GM23338 (cell line): Measurements from ENCODE around the gene KCNN3. TPM values are rescaled to one million over a fixed set of nuclear protein-coding genes. Genes with fewer than 3 reads are reported as not detected.

Source experiments
- ATAC-seq: fragments of 200-7000 bp; cut with Tn5 transposase; 3 replicates; pipeline ENCODE4 v1.9.1; 2020
- DNase-seq: peaks from one replicate; pipeline ENCODE4 v3.0.0-alpha.2; 2015; ENCODE audit warnings: low spot score
- H2AFZ ChIP-seq: fragments of 200-600 bp; sonication (generic); 2 replicates; pipeline ENCODE4 v1.8.0; 2016; ENCODE audit warnings: antibody characterized with exemption, mild to moderate bottlenecking, moderate library complexity
- H3F3A ChIP-seq: fragments of 200-600 bp; sonication (generic); replicated peaks from 2 replicates; pipeline ENCODE4 v1.8.0; 2017; ENCODE audit warnings: antibody characterized with exemption, mixed run types, low read depth
- H3K27ac ChIP-seq: fragments of 200-600 bp; sonication (generic); 2 replicates; pipeline ENCODE4 v1.6.1; 2016; ENCODE audit warnings: low read depth
- H3K27me3 ChIP-seq: fragments of 200-600 bp; sonication (generic); 2 replicates; pipeline ENCODE4 v1.8.0; 2016; ENCODE audit warnings: mild to moderate bottlenecking, mixed run types, moderate library complexity; ENCODE audit not compliant: insufficient read depth
- H3K36me3 ChIP-seq: fragments of 200-600 bp; sonication (generic); 2 replicates; pipeline ENCODE4 v1.8.0; 2016; ENCODE audit warnings: mild to moderate bottlenecking; ENCODE audit not compliant: insufficient read depth
- H3K4me1 ChIP-seq: fragments of 200-600 bp; sonication (generic); 2 replicates; pipeline ENCODE4 v1.8.0; 2016; ENCODE audit warnings: mild to moderate bottlenecking, moderate library complexity; ENCODE audit not compliant: insufficient read depth
- H3K4me2 ChIP-seq: fragments of 200-600 bp; sonication (generic); 2 replicates; pipeline ENCODE4 v1.7.1; 2017; ENCODE audit warnings: mixed run types
- H3K4me3 ChIP-seq: fragments of 200-600 bp; sonication (generic); 2 replicates; pipeline ENCODE4 v1.6.1; 2016; ENCODE audit warnings: mixed run types
- H3K79me2 ChIP-seq: fragments of 200-600 bp; sonication (generic); replicated peaks from 2 replicates; pipeline ENCODE4 v1.8.0; 2017; ENCODE audit warnings: mild to moderate bottlenecking; ENCODE audit not compliant: insufficient read depth
- H3K9me2 ChIP-seq: fragments of 200-600 bp; sonication (generic); 2 replicates; pipeline ENCODE4 v1.8.0; 2017; ENCODE audit not compliant: insufficient read depth
- H4K20me1 ChIP-seq: fragments of 200-600 bp; sonication (generic); replicated peaks from 2 replicates; pipeline ENCODE4 v1.8.0; 2017; ENCODE audit warnings: mild to moderate bottlenecking; ENCODE audit not compliant: insufficient read depth
- H3K27ac Mint-ChIP-seq: 2 replicates; pipeline ENCODE4 v1.8.0; 2020; ENCODE audit warnings: inconsistent platforms, mild to moderate bottlenecking, moderate library complexity, mixed read lengths
- H3K27me3 Mint-ChIP-seq: 3 replicates; pipeline ENCODE4 v1.8.0; 2022; ENCODE audit warnings: low read depth, mild to moderate bottlenecking, moderate library complexity, mixed read lengths, inconsistent platforms; ENCODE audit not compliant: insufficient read depth, poor library complexity
- H3K36me3 Mint-ChIP-seq: 3 replicates; pipeline ENCODE4 v1.8.0; 2021; ENCODE audit warnings: low read depth, mild to moderate bottlenecking, inconsistent platforms, moderate library complexity, mixed read lengths
- H3K4me1 Mint-ChIP-seq: 3 replicates; pipeline ENCODE4 v1.8.0; 2020; ENCODE audit warnings: mild to moderate bottlenecking, inconsistent platforms, mixed read lengths
- H3K4me3 Mint-ChIP-seq: 3 replicates; pipeline ENCODE4 v1.8.0; 2021; ENCODE audit warnings: moderate library complexity, mild to moderate bottlenecking, inconsistent platforms, mixed read lengths
- H3K9me3 Mint-ChIP-seq: 3 replicates; pipeline ENCODE4 v1.8.0; 2020; ENCODE audit warnings: moderate library complexity, mild to moderate bottlenecking, inconsistent platforms, mixed read lengths
- CREB1 ChIP-seq: fragments of 250-450 bp; sonication (Bioruptor Pico); IDR thresholded peaks from 2 replicates; pipeline ENCODE4 v1.5.0; 2020; ENCODE audit warnings: low read depth, mild to moderate bottlenecking, moderate library complexity
- EZH2 ChIP-seq: fragments of 200-600 bp; sonication (generic); IDR thresholded peaks from one replicate; pipeline ENCODE4 v1.8.0; 2017; ENCODE audit warnings: antibody characterized with exemption, mild to moderate bottlenecking, low read depth; ENCODE audit not compliant: unreplicated experiment
- EZH2phosphoT487 ChIP-seq: fragments of 200-600 bp; sonication (generic); IDR thresholded peaks from one replicate; pipeline ENCODE4 v1.8.1; 2018; ENCODE audit warnings: antibody characterized with exemption; ENCODE audit not compliant: unreplicated experiment
- JUNB ChIP-seq: IDR thresholded peaks from one replicate; pipeline ENCODE4 v1.6.1; 2016; ENCODE audit warnings: antibody characterized with exemption; ENCODE audit not compliant: unreplicated experiment
- NANOG ChIP-seq: IDR thresholded peaks from 2 replicates; pipeline ENCODE4 v1.6.1; 2016; ENCODE audit warnings: antibody characterized with exemption, borderline replicate concordance
- POLR2AphosphoS5 ChIP-seq: IDR thresholded peaks from 2 replicates; pipeline ENCODE4 v1.6.1; 2016; ENCODE audit warnings: antibody characterized with exemption, low read depth
- STAT1 ChIP-seq: IDR thresholded peaks from one replicate; pipeline ENCODE4 v1.6.1; 2016; ENCODE audit warnings: antibody characterized with exemption; ENCODE audit not compliant: unreplicated experiment
- ZNF114 ChIP-seq: fragments of 250-450 bp; sonication (Bioruptor Pico); IDR thresholded peaks from 2 replicates; pipeline ENCODE4 v1.5.0; 2020; ENCODE audit warnings: mild to moderate bottlenecking, moderate library complexity
- ZNF331 ChIP-seq: fragments of 250-450 bp; sonication (Bioruptor Pico); IDR thresholded peaks from 2 replicates; pipeline ENCODE4 v1.5.0; 2020; ENCODE audit warnings: low read depth, mild to moderate bottlenecking, moderate library complexity
- polyA plus RNA-seq: library from polyadenylated mRNA; unstranded; fragments of >200 nt; fragmentation: Nextera tagmentation; extraction: Ambion mirVana; gene quantifications from 2 replicates; pipeline ENCODE4 v1.2.1, GENCODE V29; 2016
- total RNA-seq: library from RNA; depleted of rRNA; stranded (reverse); fragments of >200 nt; shearing (Covaris generic); gene quantifications from 2 replicates; pipeline ENCODE4 v1.2.3, GENCODE V29; 2014
- TF ChIP-seq, protein P1 (sequence below): IDR thresholded peaks from 2 replicates; pipeline ENCODE4 v1.6.1; 2016; ENCODE audit warnings: antibody characterized with exemption
- TF ChIP-seq, protein P2 (sequence below): fragments of 250-450 bp; sonication (Bioruptor Pico); IDR thresholded peaks from 2 replicates; pipeline ENCODE4 v1.5.0; 2020; ENCODE audit warnings: mild to moderate bottlenecking, moderate library complexity
- TF ChIP-seq, protein P3 (sequence below): IDR thresholded peaks from one replicate; pipeline ENCODE4 v1.6.1; 2018; ENCODE audit warnings: antibody characterized with exemption; ENCODE audit not compliant: unreplicated experiment
- TF ChIP-seq, protein P4 (sequence below), 2 experiments: fragments of 200-600 bp in 1 of 2; sonication (generic) in 1 of 2; conservative IDR thresholded peaks; 2 replicates each; pipeline versions ENCODE4 v1.5.1 to v1.6.1; 2016 to 2017; ENCODE audit warnings: antibody characterized with exemption in 2 of 2, low read depth in 2 of 2, mild to moderate bottlenecking in 2 of 2, moderate library complexity in 1 of 2

KCNN3 gene
- total and polyA plus RNA-seq, 2 experiments from 2014 or later = 1.9 to 3.0 TPM

DNA sequence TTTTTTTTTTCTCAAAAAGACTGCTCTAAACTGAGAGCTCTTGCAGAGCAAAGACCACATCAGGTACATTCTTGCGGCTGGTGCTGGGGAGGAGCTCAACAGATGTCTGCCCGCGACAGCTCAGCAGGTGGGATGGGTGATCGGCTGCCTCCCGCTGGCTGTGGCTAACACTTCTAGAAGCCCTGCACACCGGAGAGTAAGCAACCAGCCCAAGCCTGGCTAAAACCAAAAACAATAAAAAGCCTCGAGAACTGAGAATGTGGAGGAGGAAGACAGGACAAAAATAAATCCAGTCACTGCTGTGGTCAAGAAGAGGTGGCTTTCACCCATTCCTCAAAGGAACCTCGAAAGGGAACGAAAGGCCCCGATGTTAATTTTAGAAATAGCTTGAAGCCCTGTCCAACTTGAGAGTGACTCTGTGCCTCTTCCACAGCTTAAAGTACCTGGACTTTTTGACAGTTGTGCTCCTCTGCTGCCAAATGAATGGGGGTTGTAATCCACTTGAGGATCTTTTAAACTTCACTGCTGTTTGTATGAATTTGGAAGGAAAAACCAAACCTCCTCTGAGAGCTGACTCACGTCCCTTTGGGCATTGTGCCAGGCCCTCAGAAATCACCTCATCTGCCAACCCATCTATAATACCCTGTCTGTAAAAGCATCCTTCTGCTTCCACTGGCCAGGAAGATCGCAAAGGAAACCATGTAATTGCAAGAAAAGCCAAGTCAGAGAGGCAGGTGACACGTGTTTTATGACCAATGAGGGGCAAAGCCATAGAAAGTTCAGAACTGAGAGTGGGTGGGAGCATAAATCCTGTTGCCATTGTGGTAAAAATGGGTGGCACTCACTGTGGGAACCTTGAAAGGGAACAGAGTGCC is 78.6 kb downstream of the KCNN3 start:
- Histone ChIP-seq H3K27ac (no peak overlapping the region), H3K4me3 (no peak overlapping the region), H3K4me1 (peaks cover 6% of the 10 kb centered on the region; the same call in 1 of the 2 replicates), H3K36me3 (no peaks in the 10 kb centered on the region), H4K20me1 (no peaks in the 10 kb centered on the region), H2AFZ (no peak overlapping the region), H3K9me2 (no peaks in the 10 kb centered on the region), H3K79me2 (no peaks in the 10 kb centered on the region), H3K4me2 (no peak overlapping the region), H3F3A (no peaks in the 10 kb centered on the region), H3K27me3 (no peaks in the 10 kb centered on the region)
- no peaks in the 10 kb centered on the region for H3K36me3 Mint-ChIP-seq
- H3K4me3 Mint-ChIP-seq = no peak overlapping the region
- peaks cover 16% of the 10 kb centered on the region for H3K27me3 Mint-ChIP-seq
- DNase-seq = no peak
- TF ChIP-seq JUNB (no peak), POLR2AphosphoS5 (no peak), EZH2 (no peak), ZNF331 (CRISPR knock-in tag) (no peak), NANOG (no peak), STAT1 (no peak), CREB1 (no peak), EZH2phosphoT487 (no peak), ZNF114 (CRISPR knock-in tag) (no peak)
- TF ChIP-seq, protein P1, sequence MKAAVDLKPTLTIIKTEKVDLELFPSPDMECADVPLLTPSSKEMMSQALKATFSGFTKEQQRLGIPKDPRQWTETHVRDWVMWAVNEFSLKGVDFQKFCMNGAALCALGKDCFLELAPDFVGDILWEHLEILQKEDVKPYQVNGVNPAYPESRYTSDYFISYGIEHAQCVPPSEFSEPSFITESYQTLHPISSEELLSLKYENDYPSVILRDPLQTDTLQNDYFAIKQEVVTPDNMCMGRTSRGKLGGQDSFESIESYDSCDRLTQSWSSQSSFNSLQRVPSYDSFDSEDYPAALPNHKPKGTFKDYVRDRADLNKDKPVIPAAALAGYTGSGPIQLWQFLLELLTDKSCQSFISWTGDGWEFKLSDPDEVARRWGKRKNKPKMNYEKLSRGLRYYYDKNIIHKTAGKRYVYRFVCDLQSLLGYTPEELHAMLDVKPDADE = no peak
- TF ChIP-seq, protein P2, sequence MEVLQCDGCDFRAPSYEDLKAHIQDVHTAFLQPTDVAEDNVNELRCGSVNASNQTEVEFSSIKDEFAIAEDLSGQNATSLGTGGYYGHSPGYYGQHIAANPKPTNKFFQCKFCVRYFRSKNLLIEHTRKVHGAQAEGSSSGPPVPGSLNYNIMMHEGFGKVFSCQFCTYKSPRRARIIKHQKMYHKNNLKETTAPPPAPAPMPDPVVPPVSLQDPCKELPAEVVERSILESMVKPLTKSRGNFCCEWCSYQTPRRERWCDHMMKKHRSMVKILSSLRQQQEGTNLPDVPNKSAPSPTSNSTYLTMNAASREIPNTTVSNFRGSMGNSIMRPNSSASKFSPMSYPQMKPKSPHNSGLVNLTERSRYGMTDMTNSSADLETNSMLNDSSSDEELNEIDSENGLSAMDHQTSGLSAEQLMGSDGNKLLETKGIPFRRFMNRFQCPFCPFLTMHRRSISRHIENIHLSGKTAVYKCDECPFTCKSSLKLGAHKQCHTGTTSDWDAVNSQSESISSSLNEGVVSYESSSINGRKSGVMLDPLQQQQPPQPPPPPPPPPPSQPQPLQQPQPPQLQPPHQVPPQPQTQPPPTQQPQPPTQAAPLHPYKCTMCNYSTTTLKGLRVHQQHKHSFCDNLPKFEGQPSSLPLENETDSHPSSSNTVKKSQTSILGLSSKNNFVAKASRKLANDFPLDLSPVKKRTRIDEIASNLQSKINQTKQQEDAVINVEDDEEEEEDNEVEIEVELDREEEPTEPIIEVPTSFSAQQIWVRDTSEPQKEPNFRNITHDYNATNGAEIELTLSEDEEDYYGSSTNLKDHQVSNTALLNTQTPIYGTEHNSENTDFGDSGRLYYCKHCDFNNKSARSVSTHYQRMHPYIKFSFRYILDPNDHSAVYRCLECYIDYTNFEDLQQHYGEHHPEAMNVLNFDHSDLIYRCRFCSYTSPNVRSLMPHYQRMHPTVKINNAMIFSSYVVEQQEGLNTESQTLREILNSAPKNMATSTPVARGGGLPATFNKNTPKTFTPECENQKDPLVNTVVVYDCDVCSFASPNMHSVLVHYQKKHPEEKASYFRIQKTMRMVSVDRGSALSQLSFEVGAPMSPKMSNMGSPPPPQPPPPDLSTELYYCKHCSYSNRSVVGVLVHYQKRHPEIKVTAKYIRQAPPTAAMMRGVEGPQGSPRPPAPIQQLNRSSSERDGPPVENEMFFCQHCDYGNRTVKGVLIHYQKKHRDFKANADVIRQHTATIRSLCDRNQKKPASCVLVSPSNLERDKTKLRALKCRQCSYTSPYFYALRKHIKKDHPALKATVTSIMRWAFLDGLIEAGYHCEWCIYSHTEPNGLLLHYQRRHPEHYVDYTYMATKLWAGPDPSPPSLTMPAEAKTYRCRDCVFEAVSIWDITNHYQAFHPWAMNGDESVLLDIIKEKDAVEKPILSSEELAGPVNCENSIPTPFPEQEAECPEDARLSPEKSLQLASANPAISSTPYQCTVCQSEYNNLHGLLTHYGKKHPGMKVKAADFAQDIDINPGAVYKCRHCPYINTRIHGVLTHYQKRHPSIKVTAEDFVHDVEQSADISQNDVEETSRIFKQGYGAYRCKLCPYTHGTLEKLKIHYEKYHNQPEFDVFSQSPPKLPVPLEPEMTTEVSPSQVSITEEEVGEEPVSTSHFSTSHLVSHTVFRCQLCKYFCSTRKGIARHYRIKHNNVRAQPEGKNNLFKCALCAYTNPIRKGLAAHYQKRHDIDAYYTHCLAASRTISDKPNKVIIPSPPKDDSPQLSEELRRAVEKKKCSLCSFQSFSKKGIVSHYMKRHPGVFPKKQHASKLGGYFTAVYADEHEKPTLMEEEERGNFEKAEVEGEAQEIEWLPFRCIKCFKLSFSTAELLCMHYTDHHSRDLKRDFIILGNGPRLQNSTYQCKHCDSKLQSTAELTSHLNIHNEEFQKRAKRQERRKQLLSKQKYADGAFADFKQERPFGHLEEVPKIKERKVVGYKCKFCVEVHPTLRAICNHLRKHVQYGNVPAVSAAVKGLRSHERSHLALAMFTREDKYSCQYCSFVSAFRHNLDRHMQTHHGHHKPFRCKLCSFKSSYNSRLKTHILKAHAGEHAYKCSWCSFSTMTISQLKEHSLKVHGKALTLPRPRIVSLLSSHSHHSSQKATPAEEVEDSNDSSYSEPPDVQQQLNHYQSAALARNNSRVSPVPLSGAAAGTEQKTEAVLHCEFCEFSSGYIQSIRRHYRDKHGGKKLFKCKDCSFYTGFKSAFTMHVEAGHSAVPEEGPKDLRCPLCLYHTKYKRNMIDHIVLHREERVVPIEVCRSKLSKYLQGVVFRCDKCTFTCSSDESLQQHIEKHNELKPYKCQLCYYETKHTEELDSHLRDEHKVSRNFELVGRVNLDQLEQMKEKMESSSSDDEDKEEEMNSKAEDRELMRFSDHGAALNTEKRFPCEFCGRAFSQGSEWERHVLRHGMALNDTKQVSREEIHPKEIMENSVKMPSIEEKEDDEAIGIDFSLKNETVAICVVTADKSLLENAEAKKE (CRISPR knock-in tag) = no peak
- TF ChIP-seq, protein P3, sequence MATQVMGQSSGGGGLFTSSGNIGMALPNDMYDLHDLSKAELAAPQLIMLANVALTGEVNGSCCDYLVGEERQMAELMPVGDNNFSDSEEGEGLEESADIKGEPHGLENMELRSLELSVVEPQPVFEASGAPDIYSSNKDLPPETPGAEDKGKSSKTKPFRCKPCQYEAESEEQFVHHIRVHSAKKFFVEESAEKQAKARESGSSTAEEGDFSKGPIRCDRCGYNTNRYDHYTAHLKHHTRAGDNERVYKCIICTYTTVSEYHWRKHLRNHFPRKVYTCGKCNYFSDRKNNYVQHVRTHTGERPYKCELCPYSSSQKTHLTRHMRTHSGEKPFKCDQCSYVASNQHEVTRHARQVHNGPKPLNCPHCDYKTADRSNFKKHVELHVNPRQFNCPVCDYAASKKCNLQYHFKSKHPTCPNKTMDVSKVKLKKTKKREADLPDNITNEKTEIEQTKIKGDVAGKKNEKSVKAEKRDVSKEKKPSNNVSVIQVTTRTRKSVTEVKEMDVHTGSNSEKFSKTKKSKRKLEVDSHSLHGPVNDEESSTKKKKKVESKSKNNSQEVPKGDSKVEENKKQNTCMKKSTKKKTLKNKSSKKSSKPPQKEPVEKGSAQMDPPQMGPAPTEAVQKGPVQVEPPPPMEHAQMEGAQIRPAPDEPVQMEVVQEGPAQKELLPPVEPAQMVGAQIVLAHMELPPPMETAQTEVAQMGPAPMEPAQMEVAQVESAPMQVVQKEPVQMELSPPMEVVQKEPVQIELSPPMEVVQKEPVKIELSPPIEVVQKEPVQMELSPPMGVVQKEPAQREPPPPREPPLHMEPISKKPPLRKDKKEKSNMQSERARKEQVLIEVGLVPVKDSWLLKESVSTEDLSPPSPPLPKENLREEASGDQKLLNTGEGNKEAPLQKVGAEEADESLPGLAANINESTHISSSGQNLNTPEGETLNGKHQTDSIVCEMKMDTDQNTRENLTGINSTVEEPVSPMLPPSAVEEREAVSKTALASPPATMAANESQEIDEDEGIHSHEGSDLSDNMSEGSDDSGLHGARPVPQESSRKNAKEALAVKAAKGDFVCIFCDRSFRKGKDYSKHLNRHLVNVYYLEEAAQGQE = no peak
- TF ChIP-seq, protein P4, sequence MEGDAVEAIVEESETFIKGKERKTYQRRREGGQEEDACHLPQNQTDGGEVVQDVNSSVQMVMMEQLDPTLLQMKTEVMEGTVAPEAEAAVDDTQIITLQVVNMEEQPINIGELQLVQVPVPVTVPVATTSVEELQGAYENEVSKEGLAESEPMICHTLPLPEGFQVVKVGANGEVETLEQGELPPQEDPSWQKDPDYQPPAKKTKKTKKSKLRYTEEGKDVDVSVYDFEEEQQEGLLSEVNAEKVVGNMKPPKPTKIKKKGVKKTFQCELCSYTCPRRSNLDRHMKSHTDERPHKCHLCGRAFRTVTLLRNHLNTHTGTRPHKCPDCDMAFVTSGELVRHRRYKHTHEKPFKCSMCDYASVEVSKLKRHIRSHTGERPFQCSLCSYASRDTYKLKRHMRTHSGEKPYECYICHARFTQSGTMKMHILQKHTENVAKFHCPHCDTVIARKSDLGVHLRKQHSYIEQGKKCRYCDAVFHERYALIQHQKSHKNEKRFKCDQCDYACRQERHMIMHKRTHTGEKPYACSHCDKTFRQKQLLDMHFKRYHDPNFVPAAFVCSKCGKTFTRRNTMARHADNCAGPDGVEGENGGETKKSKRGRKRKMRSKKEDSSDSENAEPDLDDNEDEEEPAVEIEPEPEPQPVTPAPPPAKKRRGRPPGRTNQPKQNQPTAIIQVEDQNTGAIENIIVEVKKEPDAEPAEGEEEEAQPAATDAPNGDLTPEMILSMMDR (conservative IDR thresholded peaks at IDR 0.05; ENCODE audit: low read depth in 2 of 2) = no peak
- peaks cover 16% of the 10 kb centered on the region for H3K4me1 Mint-ChIP-seq
- ATAC-seq = no peak
- no peak overlapping the region for H3K27ac Mint-ChIP-seq
- H3K9me3 Mint-ChIP-seq = no peaks in the 10 kb centered on the region; the same call in 2 of the 3 replicates
